NCI-H128 (cell line): ENCODE data around the gene NEU4.
"Not testable (repeated sequence)": the region's sequence is repeated elsewhere in the genome, so short reads cannot be mapped to it uniquely, and the experiment has no call there.

ENCODE experiments used
- DNase-seq: peaks from one replicate; lab custom pipeline; 2025; ENCODE audit not compliant: unreplicated experiment; lab: John Stamatoyannopoulos, UW

Gene NEU4, protein sequence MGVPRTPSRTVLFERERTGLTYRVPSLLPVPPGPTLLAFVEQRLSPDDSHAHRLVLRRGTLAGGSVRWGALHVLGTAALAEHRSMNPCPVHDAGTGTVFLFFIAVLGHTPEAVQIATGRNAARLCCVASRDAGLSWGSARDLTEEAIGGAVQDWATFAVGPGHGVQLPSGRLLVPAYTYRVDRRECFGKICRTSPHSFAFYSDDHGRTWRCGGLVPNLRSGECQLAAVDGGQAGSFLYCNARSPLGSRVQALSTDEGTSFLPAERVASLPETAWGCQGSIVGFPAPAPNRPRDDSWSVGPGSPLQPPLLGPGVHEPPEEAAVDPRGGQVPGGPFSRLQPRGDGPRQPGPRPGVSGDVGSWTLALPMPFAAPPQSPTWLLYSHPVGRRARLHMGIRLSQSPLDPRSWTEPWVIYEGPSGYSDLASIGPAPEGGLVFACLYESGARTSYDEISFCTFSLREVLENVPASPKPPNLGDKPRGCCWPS

DNA sequence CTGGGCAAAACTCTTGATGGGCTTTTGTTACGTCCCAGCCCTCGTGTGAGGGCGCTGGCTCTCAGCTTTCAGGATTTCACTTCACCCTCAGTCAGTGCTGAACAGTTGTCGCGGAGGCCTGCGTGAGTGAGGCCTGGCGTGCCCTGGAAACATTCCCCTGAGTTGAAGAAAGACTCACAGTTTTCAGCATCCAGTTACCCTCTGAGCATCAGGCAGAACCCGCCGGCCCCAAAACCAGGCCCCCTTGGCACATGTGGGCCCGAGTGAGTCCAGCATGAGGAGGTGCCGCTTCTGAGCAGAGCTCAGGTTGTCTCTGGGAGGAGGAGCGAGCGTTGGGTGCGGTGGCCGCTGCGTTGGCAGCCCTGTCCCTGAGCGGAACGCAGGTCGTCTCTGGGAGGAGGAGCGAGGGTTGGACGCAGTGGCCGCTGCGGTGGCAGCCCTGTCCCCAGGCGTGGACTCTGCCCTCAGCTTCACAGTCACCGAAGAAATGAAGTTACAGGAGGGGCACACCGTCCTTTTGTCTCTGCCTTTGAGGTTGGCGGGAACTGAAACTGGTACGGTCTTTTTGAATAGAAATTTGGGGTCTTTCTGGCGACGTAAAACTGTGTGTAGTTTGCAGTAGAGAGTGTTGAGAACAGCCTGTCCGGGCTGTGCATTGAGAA, at the start of gene NEU4:
Gene NEU4, plus strand, starts transcription at position 473 of the 662 bp plus-strand sequence. CDS start 5,292 bp downstream, outside the sequence.
- no peak for DNase-seq

DNA sequence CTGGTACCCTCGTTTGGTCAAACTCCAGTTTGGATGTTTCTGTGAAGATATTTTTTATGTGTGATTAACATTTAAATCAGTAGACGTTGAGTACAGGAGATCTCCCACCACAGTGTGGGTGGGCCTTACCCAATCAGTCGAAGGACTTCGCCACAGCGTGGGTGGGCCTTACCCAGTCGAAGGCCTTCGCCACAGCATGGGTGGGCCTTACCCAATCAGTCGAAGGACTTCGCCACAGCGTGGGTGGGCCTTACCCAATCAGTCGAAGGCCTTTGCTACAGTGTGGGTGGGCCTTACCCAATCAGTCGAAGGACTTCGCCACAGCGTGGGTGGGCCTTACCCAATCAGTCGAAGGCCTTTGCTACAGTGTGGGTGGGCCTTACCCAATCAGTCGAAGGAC, 49.1 kb upstream of the NEU4 start:
- DNase-seq: not testable (repeated sequence)

DNA sequence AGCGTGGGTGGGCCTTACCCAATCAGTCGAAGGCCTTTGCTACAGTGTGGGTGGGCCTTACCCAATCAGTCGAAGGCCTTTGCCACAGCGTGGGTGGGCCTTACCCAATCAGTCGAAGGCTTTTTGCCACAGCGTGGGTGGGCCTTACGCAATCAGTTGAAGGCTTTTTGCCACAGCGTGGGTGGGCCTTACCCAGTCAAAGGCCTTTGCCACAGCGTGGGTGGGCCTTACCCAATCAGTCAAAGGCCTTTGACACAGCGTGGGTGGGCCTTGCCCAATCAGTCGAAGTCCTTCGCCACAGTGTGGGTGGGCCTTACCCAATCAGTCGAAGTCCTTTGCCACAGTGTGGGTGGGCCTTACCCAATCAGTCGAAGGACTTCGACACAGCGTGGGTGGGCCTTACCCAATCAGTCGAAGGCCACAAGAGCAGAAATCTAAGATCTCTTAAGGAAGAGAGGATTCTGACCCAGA, 48.7 kb upstream of the NEU4 start:
- no peak for DNase-seq

DNA sequence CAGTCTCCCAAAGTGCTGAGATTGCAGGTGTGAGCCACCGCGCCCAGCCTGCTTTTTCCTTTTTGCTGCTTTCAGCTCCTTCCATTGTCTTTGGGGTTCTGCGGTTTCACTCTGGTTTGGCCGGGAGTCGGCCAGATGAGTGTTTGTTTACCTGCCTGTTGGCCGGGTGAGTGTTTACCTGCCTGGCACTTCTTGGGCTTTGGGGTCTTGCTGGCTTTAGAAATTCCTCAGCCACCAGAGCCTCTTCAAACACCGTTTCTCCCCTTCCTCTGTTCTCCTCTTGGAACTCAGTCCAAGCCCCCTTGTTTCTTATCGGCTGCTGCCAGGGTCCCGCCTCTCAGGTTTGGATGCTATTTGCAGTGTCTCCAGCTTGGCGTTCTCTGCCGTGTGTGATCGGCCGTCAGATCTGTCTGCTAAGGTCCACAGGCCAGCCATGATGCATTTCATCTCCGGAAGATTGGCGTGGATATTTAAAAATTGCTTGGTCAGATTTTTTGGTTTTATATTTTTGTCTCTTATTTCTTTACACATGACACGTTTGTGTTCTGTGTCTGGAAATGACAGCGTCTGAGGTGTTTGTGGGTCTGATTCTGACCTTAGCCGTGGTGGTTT, 46.6 kb upstream of the NEU4 start:
- DNase-seq: no peak

DNA sequence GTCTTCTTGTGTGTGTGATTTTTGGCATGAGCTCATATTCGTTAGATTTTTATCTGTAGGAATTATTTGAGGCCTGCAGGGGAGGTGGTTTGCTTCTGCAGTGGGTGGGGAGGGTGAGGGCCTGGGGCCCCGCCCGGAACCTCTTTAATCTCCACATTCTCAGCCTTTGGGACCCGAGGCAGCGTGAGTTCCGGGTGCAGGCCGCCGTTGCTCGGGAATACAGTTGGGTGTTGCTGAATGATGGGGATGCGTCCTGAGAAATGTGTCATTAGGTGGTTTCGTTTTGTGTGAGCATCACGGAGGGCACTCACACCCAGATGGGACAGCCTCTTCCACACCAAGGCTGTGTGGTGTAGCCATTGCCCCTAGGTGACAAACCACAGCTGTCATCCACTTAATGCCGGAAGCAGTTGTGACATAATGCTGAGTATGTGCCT, 46.0 kb upstream of the NEU4 start:
- DNase-seq: no peak

DNA sequence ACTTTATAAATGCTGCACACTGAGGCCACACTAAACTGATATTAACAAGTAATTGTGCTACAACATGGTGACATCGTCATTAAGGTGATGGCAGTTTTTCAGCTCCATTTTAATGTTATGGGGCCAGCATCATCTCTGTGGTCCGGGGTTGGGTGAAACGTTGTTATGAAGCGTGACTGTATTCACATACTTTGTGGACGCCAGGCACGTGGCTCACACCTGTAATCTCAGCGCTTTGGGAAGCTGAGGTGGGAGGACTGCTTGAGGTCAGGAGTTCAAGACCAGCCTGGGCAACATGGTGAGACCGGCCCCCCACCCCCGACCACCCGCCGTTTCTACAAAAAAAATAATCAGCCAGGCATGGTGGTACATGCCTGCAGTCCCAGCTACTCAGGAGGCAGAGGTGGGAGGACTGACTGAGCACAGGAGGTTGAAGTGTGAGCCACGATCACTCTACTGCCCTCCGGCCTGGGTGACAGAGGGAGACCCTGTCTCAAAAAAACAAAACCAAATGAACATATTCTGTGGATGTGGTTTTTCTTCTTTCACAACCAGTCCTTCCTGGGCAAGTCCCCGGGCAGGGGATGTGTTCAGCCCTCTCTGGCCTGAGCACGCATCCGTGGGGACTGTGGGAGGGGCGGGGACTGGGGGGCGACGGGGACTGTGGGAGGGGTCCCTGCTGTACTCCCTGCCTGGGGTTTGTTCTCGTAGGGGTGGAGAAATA, 45.3 kb upstream of the NEU4 start:
- DNase-seq: no peak

DNA sequence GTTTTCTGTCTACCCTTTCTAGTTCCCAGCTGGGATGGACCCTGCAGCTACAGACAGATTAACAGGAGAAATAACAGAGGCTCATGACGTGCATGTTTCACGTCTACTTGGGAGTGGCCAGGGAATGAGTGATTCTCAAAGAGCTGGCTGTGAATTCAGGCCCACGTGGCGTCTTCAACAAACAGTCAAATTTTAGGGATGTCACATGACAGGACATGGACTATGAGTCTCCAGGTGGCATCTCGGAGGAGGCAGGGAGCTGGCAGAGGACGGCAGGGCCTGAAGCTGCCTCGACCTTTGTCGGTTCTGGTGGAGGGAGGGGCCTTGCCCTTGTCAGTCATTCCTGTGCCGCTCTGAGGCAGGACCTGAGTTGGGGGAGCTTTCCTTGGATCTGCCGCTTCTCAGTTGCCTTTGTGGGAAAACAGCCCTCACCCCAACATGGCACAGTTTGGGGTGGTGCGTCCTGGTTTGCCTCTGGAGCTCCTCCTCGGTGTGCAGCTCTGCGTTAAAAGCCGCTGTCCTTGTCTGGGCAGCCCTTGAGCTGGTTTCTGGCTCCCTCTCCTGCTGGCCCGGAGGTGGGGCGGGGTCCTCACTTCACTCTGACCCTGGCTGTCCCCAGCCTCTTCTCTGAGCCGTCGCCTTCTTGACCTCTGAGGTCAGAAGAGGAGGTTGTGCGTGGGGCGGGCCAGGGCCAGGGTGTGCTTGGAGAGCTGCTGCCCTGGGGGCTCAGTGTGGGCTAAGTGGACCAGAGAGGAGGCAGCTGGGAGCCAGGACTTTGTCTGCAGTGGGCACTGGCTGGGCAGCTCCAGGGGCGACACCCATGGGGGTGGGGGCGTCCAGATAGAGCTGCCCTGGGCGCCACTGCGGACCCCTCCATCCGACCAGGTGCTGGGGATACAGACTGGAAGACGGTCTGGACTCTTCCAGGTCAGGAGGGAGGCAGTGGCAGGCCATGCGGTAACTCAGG, 44.4 kb upstream of the NEU4 start:
- no peak for DNase-seq

DNA sequence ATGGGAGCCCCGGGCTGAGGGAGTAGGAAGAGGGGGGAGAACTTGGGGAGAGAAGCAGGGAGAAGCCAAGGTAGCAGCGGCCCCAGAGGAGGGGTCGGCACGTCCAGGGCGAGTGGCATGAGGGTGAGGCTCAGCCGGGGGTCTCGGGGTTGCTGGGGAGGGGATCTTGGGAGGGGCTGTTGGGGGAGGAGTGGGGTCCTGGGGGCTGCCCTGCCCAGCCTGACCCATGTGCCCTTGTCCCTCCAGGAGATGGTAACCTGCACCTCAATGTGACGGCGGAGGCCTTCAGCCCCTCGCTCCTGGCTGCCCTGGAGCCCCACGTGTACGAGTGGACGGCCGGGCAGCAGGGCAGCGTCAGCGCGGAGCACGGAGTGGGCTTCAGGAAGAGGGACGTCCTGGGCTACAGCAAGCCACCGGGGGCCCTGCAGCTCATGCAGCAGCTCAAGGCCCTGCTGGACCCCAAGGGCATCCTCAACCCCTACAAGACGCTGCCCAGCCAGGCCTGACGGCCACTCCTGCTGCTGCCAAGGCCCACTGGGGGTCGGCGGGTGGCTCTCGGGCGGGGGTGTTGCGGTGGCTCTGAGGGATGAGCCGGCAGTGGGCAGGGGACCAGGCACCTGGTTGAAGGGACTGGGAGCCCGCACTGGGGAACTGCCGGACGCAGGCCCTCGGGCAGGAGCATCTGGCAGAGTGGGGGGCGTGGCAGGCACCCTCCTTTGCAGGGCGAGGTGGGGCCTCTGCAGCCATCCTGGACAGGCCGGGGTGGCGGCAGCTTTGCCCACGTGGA, 41.3 kb upstream of the NEU4 start:
- no peak for DNase-seq

DNA sequence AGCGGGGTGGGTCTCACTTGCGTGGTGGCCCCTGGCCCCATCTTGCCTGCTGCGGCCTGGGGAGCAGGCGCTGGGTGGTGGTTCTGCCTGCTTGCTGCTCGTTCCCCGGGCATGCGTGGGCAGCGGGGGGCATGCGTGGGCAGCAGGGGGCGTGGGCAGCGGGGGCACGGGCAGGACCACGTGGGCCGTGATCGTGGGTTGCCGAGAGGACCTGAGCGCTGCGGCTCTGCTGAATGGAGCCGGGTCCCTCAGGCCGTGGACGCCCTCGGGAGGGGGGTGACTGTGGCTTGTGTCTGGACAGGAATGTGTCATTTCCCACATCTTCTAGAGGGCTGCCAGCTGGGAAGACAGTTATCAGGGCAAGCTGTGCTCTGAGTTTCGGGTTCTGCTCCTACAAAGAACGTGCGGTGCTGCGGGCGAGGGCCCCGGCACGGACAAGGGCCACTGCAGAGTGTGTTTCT, 40.7 kb upstream of the NEU4 start:
- DNase-seq: no peak

DNA sequence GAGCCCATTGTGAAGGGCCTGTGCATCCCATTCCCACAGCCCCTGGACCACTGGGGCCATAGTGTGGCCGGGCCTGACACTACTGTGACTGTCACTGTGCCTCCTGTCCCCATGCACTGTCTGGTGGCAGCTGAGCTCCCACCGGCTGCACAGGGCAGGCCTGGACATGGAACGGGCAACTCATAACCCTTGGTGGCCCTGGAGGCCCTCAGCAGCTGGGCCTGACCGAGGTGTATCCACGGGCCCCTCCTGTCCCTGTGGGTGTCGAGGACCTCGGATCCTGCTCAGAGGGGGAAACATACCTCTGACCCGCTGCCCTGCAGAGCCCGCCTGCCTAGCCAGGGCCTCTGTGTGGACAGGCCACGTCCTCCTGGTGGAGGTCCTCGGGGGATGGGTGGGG, 40.1 kb upstream of the NEU4 start:
- no peak for DNase-seq

DNA sequence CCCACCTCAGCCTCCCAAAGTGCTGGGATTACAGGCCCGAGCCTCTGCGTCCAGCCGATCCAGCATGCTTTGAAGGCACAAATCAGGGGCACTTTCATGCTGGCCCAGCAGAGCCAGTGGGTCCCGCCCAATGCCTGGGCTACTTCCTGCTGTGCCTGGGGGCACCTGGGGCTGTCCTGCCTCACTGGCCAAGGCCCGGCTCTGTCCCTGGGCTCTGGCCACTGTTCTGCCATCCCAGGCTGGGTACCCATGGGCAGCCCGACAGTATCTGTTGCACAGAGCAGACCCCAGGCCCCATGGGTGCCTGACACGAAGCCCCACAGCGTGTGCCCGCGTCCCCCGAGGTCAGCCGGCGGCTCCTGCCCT, 39.2 kb upstream of the NEU4 start:
- no peak for DNase-seq

DNA sequence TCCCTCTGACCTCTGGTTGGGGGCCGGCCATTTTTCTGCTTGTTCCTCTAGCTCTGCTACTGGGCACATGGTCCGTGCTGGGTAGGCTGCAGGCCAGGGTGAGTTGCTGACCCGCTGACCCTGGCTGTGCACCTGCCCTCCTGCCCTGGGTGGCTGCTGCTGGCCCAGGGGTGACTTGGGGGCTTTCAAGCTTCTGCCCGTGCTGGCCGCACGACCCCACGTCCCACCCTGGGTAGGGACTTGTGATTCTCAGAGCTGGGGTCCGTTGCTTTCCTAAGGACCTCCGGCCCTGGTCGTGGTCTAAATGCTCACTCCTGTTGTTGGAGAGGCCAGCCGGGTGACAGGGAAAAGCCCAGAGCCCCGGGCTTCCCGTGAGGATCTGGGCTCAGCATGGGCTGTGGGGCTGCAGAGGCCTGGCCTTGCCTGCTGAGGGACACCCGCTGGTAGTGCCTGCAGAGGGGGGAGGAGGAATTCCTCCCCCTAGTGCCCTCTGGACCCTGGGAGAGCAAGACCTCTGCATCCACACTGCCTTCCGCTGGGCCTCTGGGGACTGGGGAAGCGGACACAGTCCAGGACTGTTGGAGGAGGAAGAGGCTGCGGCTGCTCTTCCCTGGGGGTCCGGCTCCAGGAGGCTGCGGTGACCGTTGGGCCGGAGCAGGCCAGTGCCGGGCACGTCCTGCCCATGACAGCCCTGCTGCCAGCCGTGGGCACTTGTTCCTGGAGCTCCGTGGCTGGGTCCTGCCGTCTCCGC, 38.6 kb upstream of the NEU4 start:
- DNase-seq: no peak

DNA sequence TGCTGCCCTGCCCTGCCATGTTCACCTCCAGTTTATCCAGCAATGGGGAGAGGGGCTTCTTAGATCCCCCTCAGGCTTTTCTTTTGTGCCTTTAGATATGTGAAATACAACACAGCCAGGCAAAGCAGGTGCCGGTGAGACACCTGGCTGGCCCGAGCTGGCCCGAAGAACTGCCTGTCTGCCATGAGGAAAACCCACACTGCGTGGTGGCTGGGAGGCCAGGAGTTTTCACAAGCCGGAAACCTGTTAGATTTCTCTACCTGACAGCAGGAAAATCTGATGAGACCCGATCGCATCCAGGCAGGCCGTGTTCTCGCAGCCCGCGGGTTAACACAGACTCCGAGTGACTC, 38.1 kb upstream of the NEU4 start:
- DNase-seq: no peak

DNA sequence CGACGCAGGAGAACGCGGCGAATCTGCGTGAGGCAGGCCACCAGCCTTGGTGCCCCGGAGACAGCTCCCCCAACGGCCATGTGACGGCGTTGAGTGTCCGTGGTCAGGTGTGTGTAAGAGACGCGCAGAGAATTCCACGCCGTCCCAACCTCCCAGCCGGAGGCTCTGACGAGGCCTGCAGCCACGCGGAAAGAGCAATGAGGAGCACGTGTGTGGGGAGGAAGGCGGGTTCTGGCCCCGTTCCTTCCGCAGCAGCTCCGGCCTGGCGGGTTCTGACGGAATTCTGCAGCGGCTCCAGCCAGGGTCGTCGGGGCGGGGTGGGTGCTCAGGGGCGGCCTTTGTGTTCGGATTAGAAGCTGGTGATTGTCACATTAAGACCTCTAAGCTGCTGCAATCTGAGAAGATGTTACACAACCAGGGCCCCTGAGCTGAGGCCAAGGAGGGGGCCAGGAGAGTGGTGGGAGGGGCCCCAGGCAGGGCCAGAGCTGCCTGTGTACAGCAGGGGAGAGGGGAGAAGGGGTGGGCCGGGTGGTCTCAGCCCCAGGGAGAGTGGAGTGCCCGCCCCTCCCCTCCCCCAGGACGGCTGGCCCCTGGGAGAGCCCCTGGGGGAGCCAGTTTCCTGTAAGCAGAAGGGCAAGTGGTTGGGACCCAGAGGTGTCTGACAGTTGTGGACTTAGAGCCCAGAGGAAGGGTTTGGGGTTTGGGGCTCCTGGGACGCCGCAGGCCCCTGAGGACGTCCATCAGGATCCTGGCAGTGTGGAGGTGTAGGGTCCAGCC, 37.5 kb upstream of the NEU4 start:
- no peak for DNase-seq

DNA sequence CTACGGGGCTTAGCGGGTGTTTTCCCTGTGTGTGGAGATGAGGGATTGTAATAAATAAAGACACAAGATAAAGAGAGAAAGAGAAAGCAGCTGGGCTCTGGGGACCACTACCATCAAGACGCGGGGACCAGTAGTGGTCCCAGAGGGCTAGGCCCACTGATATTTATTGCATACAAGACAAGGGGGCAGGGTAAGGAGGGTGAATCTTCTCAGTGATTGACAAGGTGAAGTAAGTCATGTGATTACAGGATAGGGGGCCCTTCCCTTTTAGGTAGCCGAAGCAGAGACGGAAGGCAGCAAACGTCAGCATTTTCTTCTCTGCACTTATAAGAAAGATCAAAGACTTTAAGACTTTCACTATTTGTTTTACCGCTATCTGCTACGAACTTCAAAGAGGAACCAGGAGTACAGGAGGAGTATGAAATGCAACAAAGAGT, 36.9 kb upstream of the NEU4 start:
- DNase-seq: no peak

DNA sequence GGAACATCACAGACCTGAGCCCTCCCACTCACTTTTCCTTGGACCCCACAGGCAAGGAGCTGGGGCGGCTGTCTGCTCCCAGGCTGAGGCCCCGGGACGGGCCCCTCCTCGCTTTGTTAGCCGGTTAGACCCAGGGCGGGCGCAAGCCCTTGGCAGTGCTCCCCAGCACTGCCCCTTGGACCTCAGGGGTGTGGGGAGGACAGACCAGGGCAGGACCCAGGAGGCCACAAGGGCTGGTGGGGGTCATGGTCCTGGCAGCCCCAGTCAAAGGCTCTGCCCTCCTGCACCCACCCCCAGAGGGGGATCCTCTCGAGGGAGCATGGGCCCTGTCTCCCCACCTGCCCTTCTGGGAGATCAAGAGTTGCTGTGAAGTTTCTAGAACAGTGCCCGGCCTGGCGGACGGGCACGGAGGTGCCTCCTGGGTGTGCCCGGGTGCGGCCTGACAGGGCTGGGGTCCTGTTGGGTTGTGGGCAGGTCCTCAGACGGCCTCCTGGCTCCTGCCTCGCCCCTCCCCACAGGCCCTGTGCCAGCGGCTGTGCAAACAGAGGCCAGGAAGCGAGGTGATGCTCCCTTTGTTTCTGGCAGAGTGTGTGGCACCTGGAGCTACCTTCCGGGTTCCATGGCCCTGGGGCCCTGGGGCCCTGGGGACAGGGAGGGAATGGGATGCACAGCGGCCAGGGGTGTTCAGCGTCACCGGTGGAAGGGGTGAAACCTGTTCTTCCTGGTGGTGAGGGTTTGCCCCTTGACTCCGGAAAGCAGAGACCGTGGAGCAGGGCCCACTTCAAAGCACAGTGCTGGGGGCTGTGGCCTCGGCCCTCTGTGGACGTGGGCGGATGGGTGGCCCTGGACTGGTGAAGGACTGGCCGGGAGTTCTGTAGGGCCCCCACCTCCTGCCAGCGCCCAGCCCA, 35.2 kb upstream of the NEU4 start:
- DNase-seq: no peak
